A549 treated with GW870086 at 1 μM for 4 hours (cell line): Measurements from ENCODE around the gene DPP6. TPM values are rescaled to one million over a fixed set of nuclear protein-coding genes. Genes with fewer than 3 reads are reported as not detected.

Source experiments
- total RNA-seq: library from RNA; stranded (reverse); fragments of 200-300 nt; extraction: Qiagen RNA extraction; gene quantifications from 5 replicates; pipeline ENCODE4 v1.2.3, GENCODE V29; 2022; ENCODE audit warnings: low read depth

DPP6 gene
- total RNA-seq: 0.26 TPM in 1 of 5 replicates, not detected in the others

GRCh38 chr7:154051643-154052529 is at the start of gene DPP6:
Gene DPP6 (plus strand): TSS chr7:154052398.

